Amniotic stem cell (primary cell): ENCODE data around the gene DRGX.

ENCODE experiments used
- DNase-seq: peaks from one replicate; lab custom pipeline; 2025; lab: John Stamatoyannopoulos, UW

DRGX gene

DNA sequence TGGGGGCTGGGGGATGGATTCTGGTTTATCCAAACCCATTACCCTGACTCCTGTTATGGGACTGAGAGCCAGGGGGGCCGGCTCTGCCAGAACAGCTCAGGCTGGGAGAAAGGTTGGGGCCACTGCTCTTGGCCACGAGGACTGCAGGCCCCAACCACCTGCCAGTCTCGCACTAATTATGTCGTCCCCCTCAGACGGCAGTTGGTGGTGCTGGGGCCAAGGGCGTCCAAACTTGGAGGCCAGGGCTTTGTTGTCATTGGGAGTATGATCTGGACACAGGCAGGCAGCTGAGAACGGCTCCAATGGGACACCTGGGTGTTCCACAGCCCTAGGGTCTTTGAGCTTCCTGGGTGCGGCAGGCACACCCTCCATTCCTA lies 34.7 kb downstream of the DRGX start:
- DNase-seq, result no peak

- no peak for DNase-seq
Measured at GRCh38 chr10:49360271-49361177, 35.4 kb downstream of the DRGX start.

GRCh38 chr10:49359349-49360270 lies 36.3 kb downstream of the DRGX start:
- DNase-seq, result no peak

DNA sequence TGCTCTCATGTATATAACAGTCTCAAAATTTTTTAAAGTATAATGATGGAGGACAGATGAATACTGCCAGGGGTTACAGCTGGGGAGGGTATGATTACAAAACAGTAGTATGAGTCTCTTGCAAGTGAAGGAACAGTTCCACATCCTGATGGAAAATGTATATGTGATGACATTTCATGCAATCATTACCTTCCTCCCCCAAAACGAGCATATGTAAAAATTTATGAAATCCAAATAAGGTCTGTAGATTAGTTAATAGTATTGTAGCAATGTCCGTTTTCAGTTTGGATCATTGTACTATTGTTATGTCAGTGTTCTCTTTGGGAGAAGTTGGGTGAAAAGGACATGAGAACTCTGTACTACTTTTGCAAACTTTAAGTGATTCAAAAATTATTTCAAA lies 38.0 kb downstream of the DRGX start:
- DNase-seq, result no peak

- no peak for DNase-seq
Measured at GRCh38 chr10:49356944-49357343, 38.9 kb downstream of the DRGX start.

GRCh38 chr10:49356181-49356580 lies 39.7 kb downstream of the DRGX start:
- no peak for DNase-seq

DNA sequence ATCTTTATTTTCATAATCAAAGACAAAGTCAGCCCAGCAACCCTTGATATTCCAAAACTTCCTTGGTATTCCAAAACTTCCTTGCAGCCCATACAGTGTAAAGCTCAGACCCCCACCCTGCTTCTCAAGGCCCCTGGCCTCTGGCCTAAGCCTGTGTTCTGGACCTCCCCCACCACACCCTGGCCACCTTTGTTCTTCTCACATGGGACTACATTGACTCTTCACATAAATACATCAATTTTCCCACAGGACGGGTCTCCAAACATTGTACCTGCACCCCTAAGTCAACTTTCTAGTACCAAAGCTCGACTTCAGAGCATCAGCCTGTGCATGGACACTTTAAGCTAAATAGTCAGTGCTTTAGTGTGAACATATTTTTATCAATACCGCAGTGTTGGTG lies 40.7 kb downstream of the DRGX start:
- no peak for DNase-seq

- DNase-seq, result no peak
Measured at GRCh38 chr10:49354593-49354992, 41.3 kb downstream of the DRGX start.

- DNase-seq, result no peak
Measured at GRCh38 chr10:49353895-49354566, 41.9 kb downstream of the DRGX start.

DNA sequence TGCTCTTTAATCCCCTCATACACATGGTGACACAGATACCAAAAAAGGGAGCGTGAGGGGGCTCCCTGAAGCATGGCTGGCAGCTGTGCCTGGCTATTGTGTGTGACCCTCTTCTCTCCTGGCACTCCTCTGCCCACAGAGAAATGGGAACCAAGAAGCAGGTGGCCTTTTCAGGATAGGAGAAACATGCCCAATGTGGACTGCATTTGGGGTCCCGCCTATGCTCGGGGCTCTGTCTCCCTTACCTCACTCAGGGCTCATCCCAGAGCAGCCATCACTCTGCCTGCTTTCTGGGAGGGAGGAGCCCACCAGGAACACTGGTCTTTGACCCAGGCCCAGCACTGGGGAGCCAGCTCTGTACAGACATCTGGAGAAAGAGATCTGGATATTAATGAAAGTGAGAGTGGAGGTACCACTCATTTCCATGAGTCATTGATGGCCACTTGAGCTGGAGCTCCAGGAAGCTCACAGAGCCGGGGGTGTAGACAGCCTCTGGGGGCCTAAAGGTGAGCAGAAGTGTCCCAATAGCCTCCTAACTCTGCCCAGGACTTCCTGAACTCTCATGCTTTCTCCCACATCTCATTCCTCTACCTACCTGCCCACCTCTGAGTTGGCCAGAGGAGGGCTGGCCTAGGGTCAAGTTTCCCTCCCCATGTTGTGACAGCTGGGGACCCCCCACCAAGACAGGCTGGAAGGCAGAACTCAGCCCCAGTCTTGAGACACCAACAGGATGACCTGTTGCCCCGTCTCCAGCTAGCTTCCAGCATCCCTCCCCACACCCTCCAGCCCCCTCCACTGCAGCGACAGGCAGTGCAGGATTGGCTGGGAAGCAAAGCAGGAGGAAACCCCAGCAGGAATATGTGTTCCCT lies 42.6 kb downstream of the DRGX start:
- DNase-seq, result no peak

- no peak for DNase-seq
Measured at GRCh38 chr10:49352323-49352722, 43.6 kb downstream of the DRGX start.

DNA sequence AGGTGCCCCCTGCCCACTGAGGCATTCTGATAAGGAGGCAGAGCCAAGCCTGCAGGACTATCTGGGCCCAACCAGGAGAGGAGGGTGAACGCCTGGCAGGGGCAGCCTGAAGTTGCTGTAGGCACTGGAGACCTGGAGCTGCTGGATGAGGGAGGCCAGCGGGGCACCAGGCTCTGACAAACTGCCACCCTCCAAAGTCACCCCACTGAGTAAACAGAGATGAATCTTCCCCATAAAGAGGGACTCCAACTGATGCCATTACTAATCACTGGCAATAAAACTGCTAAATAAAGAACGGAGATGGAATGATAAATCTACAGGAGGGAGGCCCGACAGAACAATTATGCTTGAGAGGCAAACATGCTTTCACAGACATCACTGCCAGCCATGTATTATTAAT lies 44.2 kb downstream of the DRGX start:
- DNase-seq, result no peak

- DNase-seq, result no peak
Measured at GRCh38 chr10:49350846-49351532, 44.9 kb downstream of the DRGX start.

- DNase-seq, result no peak
Measured at GRCh38 chr10:49350138-49350537, 45.8 kb downstream of the DRGX start.

- no peak for DNase-seq
Measured at GRCh38 chr10:49349390-49349789, 46.5 kb downstream of the DRGX start.

GRCh38 chr10:49348593-49348992 lies 47.3 kb downstream of the DRGX start:
- DNase-seq, result no peak

GRCh38 chr10:49347827-49348226 lies 48.1 kb downstream of the DRGX start:
- no peak for DNase-seq

- DNase-seq, result no peak
Measured at GRCh38 chr10:49347342-49347741, 48.5 kb downstream of the DRGX start.

DNA sequence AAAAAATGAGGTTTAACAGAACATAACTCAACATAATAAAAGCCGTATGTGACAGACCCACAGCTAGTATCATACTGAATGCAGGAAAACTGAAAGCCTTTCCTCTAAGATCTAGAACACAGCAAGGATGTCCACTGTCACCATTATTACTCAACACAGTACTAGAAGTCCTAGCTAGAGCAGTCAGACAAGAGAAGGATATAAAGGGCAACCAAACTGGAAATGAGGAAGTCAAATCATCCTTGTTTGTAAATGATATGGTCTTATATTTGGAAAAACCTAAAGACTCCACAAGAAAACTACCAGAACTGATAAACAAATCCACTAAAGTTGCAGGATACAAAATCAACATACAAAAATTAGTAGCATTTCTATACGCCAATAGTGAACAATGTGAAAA lies 51.0 kb downstream of the DRGX start:
- DNase-seq, result no peak

- DNase-seq, result no peak
Measured at GRCh38 chr10:49338604-49339003, 57.3 kb downstream of the DRGX start.
